Ovary (tissue), 3 donors: ENCODE measurements around the gene TRMT112.
"Not testable (repeated sequence)": the region's sequence is repeated elsewhere in the genome, so short reads cannot be mapped to it uniquely, and the experiment has no call there.

Experiments
- EP300 ChIP-seq: sonication (generic); formaldehyde crosslinking; IDR thresholded peaks from one replicate; pipeline ENCODE4 v1.6.1; 2017; ENCODE audit warnings: antibody characterized with exemption
- POLR2A ChIP-seq: fragments of 450-650 bp; IDR thresholded peaks from one replicate; pipeline ENCODE4 v1.6.1; 2017; ENCODE audit warnings: antibody characterized with exemption, mild to moderate bottlenecking, moderate library complexity
- TF ChIP-seq, protein P1 (sequence below), 3 donors: fragments of 450-650 bp in 2 of 3; fragments of 200-600 bp in 1 of 3; IDR thresholded peaks; one replicate each; pipeline versions ENCODE4 v1.5.1 to v1.8.0; 2016 to 2022; ENCODE audit warnings: antibody characterized with exemption in 3 of 3, mild to moderate bottlenecking in 1 of 3
- donor health status: DM: no; HTN: no; CAD: no.

DNA sequence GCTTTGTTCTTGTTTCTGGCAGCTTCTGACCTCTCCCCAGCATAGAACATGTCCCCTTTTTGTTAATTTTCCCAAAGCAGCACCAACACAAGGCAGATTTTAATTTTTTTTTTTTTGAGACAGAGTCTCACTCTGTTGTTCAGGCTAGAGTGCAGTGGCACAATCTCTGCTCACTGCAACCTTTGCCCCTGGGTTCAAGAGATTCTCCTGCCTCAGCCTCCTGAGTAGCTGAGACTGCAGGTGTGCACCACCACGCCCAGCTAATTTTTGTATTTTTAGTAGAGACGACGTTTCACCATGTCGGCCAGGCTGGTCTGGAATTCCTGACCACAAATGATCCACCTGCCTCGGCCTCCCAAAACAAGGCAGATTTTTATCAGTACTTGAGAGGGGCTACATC is 9.6 kb downstream of the TRMT112 start:
- TF ChIP-seq, protein P1, sequence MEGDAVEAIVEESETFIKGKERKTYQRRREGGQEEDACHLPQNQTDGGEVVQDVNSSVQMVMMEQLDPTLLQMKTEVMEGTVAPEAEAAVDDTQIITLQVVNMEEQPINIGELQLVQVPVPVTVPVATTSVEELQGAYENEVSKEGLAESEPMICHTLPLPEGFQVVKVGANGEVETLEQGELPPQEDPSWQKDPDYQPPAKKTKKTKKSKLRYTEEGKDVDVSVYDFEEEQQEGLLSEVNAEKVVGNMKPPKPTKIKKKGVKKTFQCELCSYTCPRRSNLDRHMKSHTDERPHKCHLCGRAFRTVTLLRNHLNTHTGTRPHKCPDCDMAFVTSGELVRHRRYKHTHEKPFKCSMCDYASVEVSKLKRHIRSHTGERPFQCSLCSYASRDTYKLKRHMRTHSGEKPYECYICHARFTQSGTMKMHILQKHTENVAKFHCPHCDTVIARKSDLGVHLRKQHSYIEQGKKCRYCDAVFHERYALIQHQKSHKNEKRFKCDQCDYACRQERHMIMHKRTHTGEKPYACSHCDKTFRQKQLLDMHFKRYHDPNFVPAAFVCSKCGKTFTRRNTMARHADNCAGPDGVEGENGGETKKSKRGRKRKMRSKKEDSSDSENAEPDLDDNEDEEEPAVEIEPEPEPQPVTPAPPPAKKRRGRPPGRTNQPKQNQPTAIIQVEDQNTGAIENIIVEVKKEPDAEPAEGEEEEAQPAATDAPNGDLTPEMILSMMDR (IDR thresholded peaks at IDR 0.05), result not testable (repeated sequence)
- not testable (repeated sequence) for TF ChIP-seq POLR2A, EP300
